ENCODE results near the gene VCL. TPM values are rescaled to one million over a fixed set of nuclear protein-coding genes. Genes with fewer than 3 reads are reported as not detected.

Gene VCL
- polyA plus RNA-seq, 1 donor from 2014 or later = 11.2 TPM

DNA sequence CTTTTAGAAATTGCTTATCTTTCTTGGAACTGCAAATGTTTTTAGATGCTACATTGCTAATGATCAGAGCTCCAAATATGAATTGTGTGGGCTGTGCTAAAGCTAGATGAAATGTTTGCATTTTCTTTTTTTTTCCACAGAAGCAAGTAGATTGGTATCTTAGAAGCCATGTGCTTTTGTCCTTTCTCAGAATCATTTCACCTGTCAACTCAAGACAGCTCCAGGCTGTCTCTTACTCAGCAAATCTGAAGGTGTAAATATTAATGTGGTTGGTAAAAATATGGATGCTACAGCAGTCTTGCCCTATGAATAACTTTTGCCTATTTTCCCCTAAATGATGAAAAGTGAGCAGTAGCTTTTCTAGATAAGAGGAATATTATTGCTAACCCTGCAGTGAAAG lies 111.5 kb downstream of the VCL start:
- H4K20me1 ChIP-seq (ENCODE audit: insufficient read depth) = no peaks in the 10 kb centered on the region
- H3K27me3 ChIP-seq (ENCODE audit: insufficient read depth, low read depth, low read length) = no peaks in the 10 kb centered on the region
- H3K36me3 ChIP-seq (ENCODE audit: insufficient read depth, low read length) = no peaks in the 10 kb centered on the region
- no peaks in the 10 kb centered on the region for H3F3A ChIP-seq (ENCODE audit: insufficient read depth, low read length, poor library complexity, severe bottlenecking)
- no peak overlapping the region for H3K4me3 ChIP-seq (ENCODE audit: low read length)
- H2AFZ ChIP-seq (ENCODE audit: low read depth, low read length) = no peak overlapping the region
- peak overlapping the region; percentile 5 for H3K4me2 ChIP-seq (ENCODE audit: low read length)
- TF ChIP-seq, protein P1, sequence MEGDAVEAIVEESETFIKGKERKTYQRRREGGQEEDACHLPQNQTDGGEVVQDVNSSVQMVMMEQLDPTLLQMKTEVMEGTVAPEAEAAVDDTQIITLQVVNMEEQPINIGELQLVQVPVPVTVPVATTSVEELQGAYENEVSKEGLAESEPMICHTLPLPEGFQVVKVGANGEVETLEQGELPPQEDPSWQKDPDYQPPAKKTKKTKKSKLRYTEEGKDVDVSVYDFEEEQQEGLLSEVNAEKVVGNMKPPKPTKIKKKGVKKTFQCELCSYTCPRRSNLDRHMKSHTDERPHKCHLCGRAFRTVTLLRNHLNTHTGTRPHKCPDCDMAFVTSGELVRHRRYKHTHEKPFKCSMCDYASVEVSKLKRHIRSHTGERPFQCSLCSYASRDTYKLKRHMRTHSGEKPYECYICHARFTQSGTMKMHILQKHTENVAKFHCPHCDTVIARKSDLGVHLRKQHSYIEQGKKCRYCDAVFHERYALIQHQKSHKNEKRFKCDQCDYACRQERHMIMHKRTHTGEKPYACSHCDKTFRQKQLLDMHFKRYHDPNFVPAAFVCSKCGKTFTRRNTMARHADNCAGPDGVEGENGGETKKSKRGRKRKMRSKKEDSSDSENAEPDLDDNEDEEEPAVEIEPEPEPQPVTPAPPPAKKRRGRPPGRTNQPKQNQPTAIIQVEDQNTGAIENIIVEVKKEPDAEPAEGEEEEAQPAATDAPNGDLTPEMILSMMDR (IDR thresholded peaks at IDR 0.05; ENCODE audit: poor library complexity, severe bottlenecking) = no peak
- peak; percentile 43 for TF ChIP-seq MXI1 (conservative IDR thresholded peaks at IDR 0.05; ENCODE audit: poor library complexity, severe bottlenecking)
- TF ChIP-seq RAD21 (conservative IDR thresholded peaks at IDR 0.05) = no peak
- no peak for TF ChIP-seq EZH2 (IDR thresholded peaks at IDR 0.05; ENCODE audit: borderline replicate concordance, insufficient read depth, low read length, poor library complexity, severe bottlenecking)
- no peak for TF ChIP-seq SMC3 (conservative IDR thresholded peaks at IDR 0.05; ENCODE audit: poor library complexity)
- no peak for TF ChIP-seq POLR2AphosphoS5 (IDR thresholded peaks at IDR 0.05)
- TF ChIP-seq, protein P2, sequence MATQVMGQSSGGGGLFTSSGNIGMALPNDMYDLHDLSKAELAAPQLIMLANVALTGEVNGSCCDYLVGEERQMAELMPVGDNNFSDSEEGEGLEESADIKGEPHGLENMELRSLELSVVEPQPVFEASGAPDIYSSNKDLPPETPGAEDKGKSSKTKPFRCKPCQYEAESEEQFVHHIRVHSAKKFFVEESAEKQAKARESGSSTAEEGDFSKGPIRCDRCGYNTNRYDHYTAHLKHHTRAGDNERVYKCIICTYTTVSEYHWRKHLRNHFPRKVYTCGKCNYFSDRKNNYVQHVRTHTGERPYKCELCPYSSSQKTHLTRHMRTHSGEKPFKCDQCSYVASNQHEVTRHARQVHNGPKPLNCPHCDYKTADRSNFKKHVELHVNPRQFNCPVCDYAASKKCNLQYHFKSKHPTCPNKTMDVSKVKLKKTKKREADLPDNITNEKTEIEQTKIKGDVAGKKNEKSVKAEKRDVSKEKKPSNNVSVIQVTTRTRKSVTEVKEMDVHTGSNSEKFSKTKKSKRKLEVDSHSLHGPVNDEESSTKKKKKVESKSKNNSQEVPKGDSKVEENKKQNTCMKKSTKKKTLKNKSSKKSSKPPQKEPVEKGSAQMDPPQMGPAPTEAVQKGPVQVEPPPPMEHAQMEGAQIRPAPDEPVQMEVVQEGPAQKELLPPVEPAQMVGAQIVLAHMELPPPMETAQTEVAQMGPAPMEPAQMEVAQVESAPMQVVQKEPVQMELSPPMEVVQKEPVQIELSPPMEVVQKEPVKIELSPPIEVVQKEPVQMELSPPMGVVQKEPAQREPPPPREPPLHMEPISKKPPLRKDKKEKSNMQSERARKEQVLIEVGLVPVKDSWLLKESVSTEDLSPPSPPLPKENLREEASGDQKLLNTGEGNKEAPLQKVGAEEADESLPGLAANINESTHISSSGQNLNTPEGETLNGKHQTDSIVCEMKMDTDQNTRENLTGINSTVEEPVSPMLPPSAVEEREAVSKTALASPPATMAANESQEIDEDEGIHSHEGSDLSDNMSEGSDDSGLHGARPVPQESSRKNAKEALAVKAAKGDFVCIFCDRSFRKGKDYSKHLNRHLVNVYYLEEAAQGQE (IDR thresholded peaks at IDR 0.05; ENCODE audit: borderline replicate concordance) = no peak
- no peak overlapping the region for H3K9ac ChIP-seq (ENCODE audit: low read length)
- H3K27ac ChIP-seq (ENCODE audit: low read length) = no peak overlapping the region
- H3K9me3 ChIP-seq (ENCODE audit: low read length) = no peaks in the 10 kb centered on the region
- no peaks in the 10 kb centered on the region for H3K79me2 ChIP-seq (replicated peaks; ENCODE audit: insufficient read depth, low read length)
- no peaks in the 10 kb centered on the region for H3K9me2 ChIP-seq (ENCODE audit: insufficient read depth, low read length)

DNA sequence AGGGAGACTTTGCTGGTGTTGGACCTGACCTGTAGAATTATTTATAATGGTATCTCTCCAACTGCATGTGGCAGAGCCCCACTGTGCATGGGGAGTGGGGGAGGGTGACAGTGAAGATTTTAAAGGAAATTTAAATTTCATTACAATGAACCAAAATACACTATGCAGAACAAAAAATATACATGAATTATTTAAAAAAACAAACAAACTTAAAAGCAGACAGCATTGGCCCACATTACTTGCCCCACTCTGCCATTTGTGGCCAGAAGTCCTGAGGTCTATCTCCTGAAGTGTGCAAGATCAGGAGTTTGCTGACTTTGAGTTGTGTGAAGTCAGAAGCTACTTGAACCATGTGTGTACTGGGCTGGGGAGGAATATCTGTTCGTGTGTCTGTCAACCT lies 112.2 kb downstream of the VCL start:
- TF ChIP-seq POLR2AphosphoS5 (IDR thresholded peaks at IDR 0.05) = no peak
- no peak for TF ChIP-seq MXI1 (conservative IDR thresholded peaks at IDR 0.05; ENCODE audit: poor library complexity, severe bottlenecking)
- TF ChIP-seq, protein P1 (IDR thresholded peaks at IDR 0.05; ENCODE audit: poor library complexity, severe bottlenecking) = no peak
- TF ChIP-seq, protein P2 (IDR thresholded peaks at IDR 0.05; ENCODE audit: borderline replicate concordance) = no peak
- no peak for TF ChIP-seq TAF1 (IDR thresholded peaks at IDR 0.05; ENCODE audit: low read depth)
- no peak for TF ChIP-seq RAD21 (conservative IDR thresholded peaks at IDR 0.05)
- no peak for TF ChIP-seq EP300 (conservative IDR thresholded peaks at IDR 0.05; ENCODE audit: poor library complexity, severe bottlenecking)
- no peaks in the 10 kb centered on the region for H3K27me3 ChIP-seq (ENCODE audit: insufficient read depth, low read depth, low read length)
- no peak overlapping the region for H3K4me3 ChIP-seq (ENCODE audit: low read length)
- no peaks in the 10 kb centered on the region for H3F3A ChIP-seq (ENCODE audit: insufficient read depth, low read length, poor library complexity, severe bottlenecking)
- H3K79me2 ChIP-seq (replicated peaks; ENCODE audit: insufficient read depth, low read length) = no peaks in the 10 kb centered on the region
- no peak overlapping the region for H2AFZ ChIP-seq (ENCODE audit: low read depth, low read length)
- no peak overlapping the region for H3K27ac ChIP-seq (ENCODE audit: low read length)
- H3K9me3 ChIP-seq (ENCODE audit: low read length) = no peaks in the 10 kb centered on the region
- H4K20me1 ChIP-seq (ENCODE audit: insufficient read depth) = no peaks in the 10 kb centered on the region
- no peaks in the 10 kb centered on the region for H3K9me2 ChIP-seq (ENCODE audit: insufficient read depth, low read length)
- H3K9ac ChIP-seq (ENCODE audit: low read length) = no peak overlapping the region
- H3K36me3 ChIP-seq (ENCODE audit: insufficient read depth, low read length) = no peaks in the 10 kb centered on the region
- H3K4me2 ChIP-seq (ENCODE audit: low read length) = peak overlapping the region; percentile 5
